Stimulated activated CD4-positive, alpha-beta T cell treated with anti-CD3 and anti-CD28 coated beads, Interleukin-15, amount 100 ng/mL, for 48 hours (primary cell): ENCODE data around the gene INPP5A.

Experiments used
- DNase-seq, 2 donors: peaks; one replicate each; pipeline ENCODE4 v3.0.0-alpha.2; 2020; ENCODE audit warnings: low read depth in 2 of 2

INPP5A gene

GRCh38 chr10:132803416-132804210, 266.0 kb downstream of the INPP5A start:
- DNase-seq, result no peak

GRCh38 chr10:132804287-132804686, 266.7 kb downstream of the INPP5A start:
- no peak for DNase-seq

GRCh38 chr10:132804785-132805426, 267.3 kb downstream of the INPP5A start:
- no peak for DNase-seq

DNA sequence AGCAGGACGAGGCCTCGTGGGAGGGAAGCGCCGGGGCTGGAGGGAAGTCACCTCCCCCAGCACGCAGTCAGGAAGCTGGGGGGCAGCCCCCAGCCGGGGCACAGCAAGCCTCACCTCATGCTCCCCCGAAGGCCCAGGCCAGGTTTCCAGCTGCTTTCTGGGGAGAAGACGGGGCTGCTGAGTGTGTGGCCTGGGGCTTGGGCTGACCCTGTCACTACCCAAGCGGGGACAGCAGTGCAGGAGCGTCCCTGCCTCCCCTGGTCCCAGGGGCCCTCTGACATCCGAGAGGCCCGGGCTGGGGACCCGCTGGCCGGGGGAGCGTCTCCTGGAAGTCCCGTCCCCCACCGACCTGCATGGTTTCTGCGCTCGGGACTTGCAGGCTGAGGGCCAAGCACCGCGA, 268.0 kb downstream of the INPP5A start:
- DNase-seq, result no peak

GRCh38 chr10:132806110-132806509, 268.5 kb downstream of the INPP5A start:
- no peak for DNase-seq

DNA sequence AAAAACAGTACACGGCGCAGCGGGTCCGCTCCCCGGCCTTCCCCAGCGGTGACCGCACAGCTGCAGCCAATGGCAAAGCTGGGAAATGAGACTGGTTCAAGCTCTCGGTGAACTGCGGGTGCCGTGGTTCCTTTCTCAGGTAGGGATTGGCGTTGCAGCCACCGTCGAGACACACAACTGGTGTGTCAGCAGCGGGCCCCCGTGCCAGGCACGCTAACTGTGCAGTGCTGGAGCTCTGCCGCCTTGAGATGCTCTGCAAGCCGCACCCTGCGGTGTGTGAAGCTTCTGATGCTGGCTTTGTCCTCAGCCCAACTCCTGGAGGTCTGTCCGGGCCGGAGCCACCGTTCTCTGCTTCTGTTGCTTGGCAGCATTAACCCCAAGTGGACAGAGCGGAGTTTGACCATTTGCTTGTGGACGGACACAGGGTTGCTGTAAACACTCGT, 269.0 kb downstream of the INPP5A start:
- DNase-seq, result no peak

- no peak for DNase-seq
Measured at GRCh38 chr10:132807621-132808049, 270.0 kb downstream of the INPP5A start.

GRCh38 chr10:132808383-132809231, 271.0 kb downstream of the INPP5A start:
- no peak for DNase-seq

- no peak for DNase-seq
Measured at GRCh38 chr10:132809232-132810140, 271.9 kb downstream of the INPP5A start.

- no peak for DNase-seq
Measured at GRCh38 chr10:132810141-132810806, 272.7 kb downstream of the INPP5A start.

DNA sequence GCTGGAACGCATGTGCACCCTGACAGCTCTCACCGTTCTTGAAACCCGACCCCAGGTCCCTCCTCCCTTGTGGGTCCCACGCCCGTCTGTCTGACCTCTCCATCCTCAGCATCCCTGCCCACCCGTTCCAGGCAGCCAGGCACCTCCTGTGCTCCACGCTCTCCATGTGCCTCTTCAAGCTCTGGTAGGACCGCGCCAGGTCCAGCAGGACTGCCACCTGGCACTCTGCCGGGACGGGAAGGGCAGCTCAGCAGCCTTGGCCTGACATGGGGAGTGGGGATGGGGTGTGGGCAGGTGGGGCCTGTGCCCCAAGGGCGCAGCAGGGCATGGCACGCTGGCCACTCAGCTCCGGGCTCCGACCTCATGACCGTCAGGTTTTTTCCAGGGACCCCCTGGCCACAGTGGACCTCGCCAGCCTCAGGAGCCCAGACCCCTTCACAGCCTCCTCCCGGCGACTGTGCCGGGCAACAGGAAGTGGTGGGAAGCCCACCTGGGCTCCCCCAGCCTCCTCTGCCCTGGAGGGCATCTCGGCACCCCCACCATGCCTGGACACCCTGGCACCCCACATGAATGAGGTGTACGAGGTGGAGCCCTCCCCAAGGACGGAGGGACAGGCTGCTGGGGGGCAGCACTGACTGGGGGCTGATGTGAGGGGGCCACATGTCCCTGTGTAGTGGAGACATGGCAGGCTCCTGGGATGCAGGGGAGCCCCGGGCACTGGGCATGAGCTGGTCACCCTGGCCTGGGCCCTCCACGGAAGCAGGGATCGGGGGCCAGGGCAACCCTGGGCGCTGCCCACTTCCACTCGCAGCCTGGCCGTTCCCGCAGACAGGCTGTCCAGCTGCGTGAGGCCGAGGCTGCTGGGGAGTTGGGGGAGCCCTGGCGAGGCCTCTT, 273.5 kb downstream of the INPP5A start:
- no peak for DNase-seq

DNA sequence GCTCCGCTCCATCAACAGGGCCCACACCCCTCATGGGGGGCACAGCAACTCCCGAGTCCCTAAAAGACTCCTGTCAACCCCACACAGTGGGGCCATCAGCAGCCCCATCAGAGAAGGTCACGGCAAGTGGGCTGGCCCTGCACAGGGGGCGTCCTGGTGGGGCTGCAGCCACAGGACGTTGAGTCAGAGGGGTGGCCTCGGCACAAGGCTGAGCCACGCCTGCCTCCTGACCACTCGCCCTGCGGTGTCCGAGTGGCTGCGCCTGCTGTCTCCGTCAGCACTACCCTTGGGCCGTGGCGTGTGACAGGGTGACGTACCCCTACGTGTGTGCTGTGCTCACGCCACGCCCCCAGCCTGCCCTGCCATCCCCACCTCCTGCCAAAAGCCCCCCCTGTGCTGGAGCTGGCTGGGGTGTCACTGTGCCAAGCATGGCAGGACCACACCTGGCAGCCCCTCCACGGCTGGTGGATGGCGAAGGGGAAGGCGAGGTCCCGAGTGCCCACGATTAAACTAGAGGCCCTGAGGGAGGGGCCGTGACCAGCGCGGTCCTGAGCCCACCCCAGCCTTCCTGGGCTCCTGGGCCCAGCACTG, 274.4 kb downstream of the INPP5A start:
- DNase-seq, result no peak

- no peak for DNase-seq
Measured at GRCh38 chr10:132812520-132812919, 274.9 kb downstream of the INPP5A start.

DNA sequence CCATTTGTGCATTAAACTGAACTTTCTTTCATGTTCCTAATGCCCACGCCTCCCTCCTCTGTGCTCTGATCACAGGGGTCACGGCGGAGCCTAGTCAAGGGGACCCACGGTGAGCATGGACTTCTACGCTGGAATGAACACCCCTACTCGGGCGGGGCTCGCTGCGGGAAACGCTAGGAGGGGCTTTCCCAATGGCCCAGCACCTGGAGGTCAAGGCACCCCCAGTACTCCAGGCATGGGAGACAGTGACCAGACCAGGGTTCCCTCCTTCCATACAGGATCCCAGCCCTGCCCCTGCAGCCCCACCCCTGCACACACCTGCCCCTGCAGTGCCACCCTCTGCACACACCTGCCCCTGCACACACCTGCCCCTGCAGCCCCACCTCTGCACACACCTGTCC, 275.4 kb downstream of the INPP5A start:
- DNase-seq, result no peak

DNA sequence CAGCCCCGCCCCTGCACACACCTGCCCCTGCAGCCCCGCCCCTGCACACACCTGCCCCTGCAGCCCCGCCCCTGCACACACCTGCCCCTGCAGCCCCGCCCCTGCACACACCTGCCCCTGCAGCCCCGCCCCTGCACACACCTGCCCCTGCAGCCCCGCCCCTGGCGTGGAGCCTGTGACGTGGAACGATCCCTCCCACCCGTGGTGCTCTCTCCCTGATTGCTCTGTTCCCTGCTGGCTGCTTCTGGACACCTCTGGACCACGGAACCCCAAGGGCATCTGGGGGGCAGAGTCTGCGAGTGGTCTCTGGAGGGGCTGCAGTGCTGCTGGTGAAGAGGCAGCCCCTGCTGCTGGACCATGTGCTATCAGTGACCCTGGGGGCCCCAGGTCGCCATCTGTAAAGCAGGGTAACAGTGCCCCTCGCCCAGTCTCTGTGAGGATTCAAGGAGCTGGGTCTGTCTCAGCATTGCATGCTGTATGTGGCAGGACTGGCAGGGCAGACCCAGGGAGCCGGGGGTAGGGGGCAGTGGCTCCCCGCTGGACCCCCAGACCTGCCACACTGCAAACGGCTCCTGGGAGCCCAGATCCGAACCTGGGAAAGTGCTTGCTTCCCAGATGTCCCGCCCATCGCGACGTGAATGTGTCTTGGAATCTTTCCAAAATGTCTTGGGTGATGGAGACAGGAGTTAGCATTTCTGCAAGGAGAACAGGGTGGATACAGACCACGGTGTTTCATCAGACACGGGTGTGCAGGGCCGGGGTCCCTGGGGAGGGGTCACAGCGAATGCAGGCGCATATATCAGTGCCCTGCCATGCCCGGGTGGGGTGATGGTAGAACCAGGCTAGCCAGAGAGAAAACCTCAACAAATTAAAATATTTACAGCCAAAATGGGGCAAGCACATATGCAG, 276.2 kb downstream of the INPP5A start:
- DNase-seq, result no peak

DNA sequence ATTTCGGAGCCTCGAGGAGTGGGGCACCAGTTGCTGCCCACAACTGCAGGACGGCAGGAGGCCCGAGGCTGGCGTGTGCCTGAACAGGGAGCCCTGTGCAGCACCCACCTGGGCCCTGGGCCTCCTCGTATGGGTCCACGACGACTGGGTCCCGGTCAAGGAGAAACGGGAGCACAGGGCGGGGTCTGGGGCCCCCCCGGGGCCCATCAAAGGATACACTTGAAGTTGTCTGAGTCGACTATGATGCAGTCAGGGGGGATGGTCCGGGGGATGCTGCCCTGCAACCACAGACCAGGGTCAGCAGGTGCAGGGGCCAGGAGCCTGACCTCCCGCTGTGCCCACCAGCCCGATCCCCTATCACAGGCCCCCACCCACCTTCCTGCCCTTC, 276.9 kb downstream of the INPP5A start:
- no peak for DNase-seq

- DNase-seq, result no peak
Measured at GRCh38 chr10:132815168-132815857, 277.7 kb downstream of the INPP5A start.

DNA sequence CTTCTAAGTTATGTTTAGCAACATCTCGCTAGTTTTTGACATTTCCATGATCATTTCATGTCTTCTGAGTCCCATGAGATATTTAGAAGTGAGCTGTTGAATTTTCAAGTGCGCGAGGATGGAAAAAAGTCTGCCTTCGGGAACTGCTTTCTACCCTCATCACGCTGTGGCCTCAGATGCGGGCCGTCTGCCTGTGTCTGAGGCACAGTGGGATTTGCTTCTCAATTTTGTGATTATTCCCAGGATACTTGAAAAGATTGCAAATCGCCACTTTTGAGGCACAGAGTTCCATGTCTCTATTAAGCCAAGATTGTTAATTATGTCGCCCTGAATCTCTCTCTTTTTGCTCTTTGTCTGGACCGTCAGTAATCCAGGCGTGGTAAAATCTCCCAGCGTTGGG, 279.1 kb downstream of the INPP5A start:
- no peak for DNase-seq
